Stimulated activated CD8-positive, alpha-beta memory T cell treated with anti-CD3 and anti-CD28 coated beads, Interleukin-15, amount 100 ng/mL, for 1 hour (primary cell): Measurements from ENCODE around the gene RBM20.
"Not testable (repeated sequence)": the region's sequence is repeated elsewhere in the genome, so short reads cannot be mapped to it uniquely, and the experiment has no call there.

Experiments
- DNase-seq: peaks from one replicate; pipeline ENCODE4 v3.0.0-alpha.2; 2020; ENCODE audit warnings: low read depth

RBM20 gene

DNA sequence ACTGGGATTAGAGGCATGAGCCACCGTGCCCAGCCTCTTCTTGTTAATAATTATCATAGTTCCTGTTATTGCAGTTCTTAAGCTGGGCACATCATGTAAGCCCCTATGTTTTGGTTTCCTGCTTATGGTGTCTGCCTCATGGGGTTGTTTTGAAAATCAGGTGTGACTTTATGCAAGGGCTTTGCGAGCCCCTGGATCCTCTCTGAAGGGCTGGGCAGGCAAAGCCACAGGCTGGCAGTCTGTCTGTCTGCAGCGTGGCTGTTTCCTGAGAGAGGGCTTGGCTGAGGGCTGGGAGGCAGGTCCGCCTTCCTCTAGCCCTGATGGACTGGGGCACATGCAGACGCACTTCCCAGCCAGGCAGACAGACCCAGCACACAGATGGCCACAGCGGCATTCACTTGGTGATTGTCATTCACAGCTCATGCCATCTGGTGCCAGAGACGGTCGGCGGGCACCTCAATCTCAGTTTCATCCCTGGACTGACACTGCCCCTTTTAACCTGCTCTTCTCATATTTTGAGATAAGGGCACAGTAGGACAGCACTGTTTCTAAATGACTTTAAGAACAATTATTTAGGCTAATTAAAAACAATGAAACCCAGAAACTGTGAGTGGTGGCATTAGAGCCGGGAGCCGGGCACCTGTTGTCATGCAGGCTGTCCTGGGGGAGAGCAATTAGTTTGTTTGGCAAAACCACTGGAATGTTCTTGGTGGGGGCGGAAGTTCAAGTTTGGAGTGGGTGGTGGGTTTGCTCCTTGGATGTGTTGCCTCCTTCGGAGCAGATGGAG is 35.5 kb downstream of the RBM20 start:
- no peak for DNase-seq

DNA sequence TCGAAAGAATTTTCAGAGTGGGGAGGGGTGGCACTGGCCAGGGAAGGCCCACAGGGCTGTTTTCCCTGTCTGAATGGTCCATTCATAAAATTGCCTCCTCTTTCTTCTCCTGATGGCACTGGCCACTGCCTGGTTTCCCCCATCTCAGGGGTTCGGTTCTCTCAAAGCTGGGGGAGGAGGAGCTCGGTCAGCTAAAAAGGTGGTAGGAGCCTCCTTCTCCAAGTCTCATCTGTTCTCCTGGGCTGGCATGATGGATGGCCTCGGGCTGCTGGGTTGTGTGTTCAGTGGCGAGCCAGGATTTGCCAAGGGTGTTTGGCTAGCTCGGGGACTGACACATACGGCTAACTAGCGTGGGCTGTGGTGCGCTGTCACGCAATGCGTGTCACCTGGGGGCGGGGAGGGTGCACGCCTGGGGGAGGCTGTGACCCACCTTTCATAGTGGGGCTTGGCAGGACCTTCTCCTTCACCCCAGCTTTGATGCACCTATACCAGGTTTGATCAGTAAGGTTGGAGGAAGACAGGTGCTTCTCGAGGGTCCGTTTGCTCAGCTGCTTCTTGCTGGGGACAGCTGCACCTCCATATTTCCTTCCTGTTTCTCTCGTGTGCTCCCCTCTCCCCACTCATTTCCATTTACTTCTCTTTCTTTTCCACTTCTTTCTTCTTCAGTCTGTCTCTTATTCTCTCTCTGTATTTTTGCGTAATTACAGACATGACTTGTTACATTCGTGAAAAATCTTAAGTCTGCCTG is 36.3 kb downstream of the RBM20 start:
- no peak for DNase-seq

DNA sequence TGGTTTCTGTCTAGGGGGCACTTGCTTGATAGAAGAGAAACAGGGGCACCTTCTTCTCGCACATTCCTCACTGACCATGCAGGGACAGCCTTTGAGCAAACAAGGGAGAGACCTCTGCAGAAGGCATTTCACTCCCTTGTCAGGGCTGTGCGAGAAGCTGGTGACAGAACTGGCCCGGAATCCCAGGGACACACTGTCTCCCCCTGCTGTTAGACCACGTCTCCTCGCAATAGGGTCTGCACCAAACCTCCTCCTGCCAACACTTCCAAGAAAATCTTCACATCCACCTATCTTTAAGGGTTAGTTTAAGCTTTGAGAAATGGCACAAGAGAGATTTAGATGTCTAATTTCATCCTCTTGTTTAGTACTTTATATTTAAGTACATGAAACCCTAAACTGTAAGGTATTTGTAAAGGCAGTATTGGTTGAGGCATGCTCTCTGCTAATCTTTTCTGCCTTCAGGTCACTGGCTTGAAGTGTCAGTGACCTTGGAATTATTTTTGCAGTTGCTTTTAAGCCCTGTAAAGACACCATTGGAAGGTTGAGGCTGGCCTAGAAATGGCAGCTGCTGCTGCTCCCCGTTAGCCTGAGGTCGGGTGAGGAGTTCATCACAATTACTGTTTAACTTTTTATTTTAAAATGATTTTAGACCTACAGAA is 37.0 kb downstream of the RBM20 start:
- no peak for DNase-seq

DNA sequence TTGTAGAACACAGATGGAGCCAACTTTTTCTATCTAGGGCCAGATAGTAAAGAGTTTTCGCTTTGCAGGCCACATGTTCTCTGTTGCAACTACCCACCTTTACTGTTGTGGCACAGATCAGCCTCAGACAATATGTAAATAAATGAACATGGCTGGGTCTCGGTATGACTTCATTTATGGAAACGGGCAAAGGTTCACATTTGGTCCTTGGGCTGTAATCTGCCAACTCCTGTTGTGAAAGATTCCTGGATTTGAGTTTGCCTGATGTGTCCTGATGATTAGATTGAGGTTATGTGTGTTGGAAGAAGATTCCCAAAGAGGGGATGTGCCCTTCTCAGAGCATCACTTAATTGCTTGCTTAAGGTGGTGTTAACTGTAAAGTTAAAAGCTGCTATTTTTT is 38.2 kb downstream of the RBM20 start:
- DNase-seq: no peak

DNA sequence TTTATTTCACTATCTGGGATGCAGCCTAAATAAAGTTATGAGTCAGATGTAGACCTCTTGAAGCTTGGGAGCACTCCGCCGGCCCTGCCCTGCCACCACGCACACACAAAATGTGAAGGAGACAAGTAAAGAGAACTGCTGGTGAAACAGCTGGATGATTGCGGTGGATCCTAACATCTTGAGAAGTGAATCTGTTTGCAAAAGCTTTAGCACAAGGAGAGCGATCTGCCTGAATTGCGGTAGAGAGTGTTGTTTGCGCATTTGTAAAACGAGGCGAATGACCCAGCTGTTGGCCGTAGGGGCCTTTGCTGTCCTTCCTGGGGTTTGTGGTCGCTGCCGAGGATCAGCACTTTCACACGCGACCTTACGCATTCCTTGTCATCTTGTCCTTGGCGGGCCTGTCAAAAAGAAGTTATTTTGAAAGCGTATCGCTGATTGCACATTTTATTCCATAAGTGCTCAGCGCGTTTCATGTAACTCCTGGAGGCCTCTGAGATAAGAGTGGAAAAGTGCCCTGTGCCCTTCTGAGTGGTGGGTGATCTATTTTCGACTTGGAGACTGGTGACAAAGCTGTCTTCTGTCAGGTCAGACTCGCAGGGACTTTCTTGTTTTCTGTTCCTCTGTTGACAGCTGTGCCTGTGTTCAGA is 40.8 kb downstream of the RBM20 start:
- no peak for DNase-seq

DNA sequence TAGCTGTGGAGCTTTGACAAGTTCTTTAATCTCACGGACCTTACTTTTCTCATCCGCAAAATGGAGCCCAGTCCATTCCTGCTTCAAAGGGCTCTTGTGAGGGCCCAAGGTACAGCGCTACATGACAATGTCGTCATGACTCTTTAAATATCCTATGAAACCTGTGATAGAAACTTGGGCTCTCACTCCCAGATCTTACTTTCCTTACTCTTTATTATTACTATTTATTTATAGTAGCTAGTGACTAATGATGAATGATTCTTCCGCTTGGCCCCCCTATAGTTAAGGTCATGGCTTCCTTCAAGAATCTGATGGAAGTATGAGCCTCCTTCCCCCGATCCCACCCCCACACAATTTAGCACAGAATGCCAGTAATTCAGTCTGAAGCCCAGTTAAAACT is 41.9 kb downstream of the RBM20 start:
- no peak for DNase-seq

DNA sequence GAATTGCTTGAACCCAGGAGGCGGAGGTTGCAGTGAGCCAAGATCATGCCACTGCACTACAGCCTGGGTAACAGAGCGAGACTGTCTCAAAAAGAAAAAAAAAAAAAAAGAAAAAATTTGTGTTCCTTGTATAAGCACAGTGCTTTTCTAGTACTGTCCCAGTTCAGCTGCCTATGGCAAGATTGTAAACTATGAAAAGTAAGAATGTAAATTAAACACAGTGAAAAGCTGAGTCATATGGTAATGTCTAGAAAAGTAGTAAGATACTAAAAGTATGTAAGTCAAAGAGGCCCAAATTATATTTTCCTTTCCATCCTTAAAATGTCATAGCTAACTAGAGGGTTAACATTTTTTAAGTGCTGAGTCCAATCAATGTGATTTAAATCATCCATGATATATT is 42.8 kb downstream of the RBM20 start:
- no peak for DNase-seq

DNA sequence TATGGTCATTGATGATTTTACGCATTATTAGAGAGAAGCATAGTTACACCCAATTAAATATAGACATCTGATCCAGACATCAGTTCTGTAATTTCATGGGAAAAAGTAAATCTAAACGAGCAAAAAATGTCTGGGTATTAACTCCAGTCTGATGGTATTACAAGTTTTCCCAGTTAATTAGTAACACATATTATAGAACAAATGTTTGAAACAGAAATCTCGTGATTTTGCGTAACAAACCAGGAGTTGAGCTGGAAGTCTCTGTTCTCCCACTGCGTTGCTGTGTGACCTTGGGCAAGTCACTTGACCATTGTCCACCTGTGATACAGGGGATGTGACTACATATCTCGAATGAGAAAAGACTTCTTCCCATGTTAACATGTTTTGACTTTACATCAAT is 43.3 kb downstream of the RBM20 start:
- no peak for DNase-seq

DNA sequence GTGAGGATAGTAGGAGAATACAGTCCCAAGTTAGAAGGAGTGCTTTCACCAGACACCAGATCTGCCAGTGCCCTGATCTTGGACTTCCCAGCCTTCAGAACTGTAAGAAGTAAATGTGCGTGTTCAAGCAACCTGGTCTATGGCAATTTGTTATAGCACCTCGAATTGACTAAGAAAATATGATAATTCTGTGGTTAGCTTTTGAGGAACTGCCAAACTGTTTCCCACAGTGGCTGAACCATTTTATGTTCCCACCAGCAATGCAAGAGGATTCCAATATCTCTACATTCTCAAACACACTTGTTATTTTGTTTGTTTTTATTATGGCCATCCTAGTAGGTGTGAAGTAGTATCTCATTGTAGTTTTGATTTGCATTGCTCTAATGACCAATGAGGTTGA is 47.0 kb downstream of the RBM20 start:
- no peak for DNase-seq

DNA sequence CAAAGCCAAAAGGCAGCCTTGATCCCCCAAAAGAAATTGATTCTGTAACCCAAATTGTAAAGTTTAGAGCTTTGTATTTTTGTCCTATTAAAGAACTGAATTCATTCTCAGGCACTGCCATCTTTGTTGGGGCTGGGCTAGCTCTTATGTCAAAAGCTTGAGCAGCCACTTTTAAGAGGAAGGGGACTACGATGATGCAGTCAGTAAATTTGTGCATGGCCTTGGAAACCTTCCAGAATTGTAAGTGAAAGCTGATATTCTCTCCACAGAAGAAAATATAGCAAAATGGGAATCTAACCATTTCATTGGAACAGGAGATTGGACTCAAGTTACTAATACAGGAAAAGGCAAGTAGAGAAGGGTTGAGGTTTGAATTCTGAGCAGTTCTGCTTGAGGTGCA is 50.1 kb downstream of the RBM20 start:
- DNase-seq: no peak

DNA sequence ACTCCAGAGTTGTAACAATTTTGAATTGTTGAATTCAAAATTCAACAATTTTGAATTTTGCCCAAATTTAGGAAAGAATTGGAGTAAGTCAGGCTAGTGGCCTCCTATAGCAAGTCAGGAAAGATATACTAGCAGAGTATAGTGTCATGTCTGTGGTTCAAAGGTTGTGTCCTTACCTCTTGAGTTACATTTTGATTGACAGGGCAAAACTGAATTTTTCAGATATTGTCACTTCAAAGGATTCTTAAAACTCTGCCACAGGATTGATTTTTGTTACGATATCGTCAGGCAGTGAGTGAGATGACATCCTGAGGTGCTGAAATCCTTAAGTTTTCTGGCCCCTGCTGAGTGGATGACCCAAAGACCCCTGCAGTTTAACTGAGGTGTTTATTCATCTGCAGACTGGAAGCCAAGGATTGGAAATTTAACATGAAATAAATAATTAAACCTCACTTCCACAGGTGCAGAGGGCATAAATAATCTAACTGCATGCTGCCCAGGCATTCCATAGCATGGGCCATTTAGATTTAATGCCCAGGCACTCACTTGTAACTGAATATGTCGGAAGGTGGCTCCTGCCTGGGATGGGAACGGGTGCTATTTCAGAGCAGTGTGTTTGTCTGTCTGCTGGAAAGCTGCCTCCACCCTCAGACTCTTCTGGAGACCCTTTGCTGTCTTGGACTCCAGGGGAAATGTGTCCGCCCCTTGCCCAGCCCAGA is 50.8 kb downstream of the RBM20 start:
- no peak for DNase-seq

DNA sequence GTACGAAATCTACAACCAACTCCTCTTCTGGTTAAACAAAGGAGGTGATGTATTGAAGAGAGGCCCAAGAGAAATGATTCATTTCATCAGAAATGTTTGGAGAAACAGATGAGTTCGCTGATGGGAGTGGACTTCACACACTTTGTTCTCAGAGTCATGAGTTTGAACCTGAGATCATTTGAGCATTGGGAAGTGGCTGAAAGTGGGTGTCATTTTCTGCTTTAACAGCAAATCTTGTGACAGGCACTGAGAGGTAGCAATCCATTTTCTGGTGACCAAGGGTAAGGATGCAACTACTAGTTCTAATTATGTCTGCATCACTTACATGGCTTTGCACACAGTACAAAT is 51.4 kb downstream of the RBM20 start:
- no peak for DNase-seq

DNA sequence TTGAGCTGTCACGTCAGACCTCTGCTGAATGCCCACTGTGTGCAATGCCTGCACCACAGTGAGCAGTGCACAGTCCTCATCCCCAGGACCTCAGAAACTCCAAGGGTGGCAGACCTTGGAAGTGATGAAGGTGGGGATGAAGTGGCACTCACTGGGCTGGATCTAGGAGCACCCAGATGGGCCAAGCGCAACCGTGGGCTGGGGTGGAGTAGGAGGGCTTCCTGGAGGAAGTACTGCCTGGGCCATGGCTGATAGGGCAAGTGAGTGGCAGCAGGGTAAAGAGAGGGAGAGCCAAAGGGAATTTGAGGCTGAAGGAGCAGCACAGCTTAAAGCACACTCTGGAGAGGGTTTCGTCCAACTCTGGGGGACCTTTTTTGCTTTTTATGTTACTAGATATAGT is 52.3 kb downstream of the RBM20 start:
- no peak for DNase-seq

DNA sequence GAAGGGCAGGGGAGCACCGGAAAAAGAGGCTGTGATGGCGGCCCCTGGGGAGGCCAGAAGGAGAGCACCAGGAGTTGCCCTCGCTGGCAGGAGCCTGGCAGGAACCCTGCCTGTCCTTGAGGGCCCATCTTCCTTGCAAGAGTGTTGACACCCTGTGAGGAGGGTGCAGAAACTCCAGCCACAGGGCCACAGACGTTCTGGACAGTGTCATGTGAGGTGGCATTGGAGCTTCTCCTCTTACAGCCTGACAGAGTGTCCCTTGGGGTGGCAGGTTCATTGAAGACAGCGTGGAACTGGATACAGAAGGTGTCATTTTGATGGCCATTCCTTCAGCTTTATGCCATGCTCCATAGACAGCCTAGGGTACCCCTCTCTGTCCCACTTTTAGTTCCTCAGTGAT is 54.2 kb downstream of the RBM20 start:
- no peak for DNase-seq

DNA sequence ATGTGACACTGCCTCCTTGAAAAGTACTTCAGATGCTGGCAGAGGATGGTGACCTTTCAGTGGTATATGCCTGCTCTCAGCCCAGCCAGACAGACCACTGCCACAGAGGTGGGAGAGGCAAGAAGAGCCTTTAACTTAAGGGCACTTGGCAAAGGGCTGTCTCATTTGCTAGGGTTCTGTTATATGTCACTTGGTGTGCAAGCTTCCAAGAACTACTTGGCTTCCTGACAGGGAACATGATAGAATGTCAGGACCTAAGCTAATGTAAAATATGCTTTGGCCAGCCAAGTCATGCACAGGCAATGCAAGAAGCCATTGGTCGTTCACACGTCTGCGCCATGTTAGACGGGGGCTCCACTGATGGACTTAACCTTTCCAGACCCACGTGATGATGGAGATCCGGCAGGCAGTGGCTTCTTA is 54.7 kb downstream of the RBM20 start:
- DNase-seq: no peak

DNA sequence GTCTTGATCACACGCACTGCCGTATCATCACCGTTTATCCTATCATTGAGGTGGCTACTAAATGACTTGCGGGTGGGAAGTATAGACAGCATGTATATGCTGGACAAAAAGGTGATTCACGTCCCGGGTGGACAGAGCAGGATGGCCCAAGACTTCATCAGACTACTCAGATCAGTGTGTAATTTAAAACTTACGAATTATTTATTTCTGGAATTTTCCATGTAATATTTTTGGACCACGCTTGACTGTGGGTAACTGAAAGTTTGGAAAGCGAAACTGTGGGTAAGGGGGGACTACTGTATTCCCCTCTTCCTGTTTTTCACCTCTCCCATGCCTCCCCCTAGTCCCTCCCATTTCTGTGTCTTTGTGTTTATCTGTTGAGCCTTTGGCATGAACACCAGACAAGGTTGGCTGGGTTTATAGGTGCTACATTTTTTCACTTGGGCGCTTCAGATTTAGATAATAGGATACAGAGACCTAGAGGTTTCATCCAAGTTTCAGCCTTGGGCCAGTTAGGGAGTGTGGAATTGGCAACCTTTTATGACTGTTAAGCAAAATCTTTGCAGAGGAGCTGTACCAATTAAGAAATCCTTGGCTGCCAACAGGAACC is 55.8 kb downstream of the RBM20 start:
- no peak for DNase-seq

DNA sequence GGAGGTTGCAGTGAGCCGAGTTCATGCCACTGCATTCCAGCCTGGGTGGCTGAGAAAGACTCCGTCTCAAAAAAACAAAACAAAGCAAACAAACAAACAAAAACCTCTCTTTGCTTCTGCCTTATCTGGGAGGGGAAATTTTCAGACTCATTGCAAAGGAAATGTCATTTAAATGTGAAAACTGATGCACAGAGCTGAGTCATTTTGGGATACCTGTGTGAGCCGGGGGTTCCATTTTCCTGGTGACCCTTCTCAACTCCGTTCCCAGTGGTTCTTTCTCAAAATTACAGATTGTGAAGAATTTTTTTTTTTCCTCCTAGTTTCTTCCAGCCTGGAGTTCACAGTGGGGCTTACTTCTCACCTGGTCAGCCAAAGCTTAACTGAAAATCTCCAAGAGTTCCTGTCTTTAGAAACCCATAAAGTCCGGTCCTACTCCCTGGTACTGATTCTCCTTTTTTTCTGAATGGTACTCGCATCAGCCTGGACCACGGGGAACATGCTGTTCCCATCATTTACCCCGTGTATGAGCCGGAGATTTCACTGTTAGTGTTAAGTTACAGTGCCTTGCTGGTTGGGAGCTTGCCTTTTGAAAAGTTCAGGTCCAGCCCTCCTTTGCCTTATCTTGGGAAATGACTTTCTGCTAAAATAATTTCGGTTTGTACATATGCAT is 56.9 kb downstream of the RBM20 start:
- no peak for DNase-seq

DNA sequence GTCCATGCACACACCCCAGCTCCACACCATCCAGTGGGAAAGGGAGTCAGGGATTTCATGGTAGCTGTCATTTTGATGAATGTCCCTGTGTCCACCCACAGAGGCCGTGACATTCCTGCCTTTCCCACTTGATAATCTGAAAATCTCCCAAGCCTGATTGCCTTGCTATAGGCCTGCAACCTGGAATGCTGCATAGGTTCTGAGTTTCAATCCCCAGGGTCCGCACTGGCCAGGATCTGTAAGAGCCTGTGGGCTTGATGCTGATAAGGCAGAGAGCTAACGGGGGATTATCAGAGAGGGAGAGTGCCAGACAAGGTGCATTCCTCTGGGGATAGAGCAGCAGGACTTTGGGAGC is 57.5 kb downstream of the RBM20 start:
- no peak for DNase-seq

DNA sequence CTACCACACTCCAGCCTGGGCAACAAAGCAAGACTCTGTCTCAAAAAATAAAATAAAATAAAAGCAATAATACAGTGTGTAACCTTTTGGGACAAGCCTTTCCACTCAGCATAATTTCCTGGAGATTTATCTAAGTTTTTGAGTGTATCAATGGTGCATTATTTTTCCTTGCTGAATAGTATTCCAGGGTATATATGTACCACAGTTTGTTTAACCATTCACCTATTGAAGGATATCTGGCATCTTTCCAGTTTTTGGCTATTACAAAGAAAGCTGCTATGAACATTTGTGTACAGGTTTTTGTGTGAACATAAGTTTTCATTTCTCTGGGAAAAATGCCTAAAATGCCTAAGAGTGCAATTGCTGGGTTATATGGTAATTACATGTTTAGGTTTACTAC is 59.9 kb downstream of the RBM20 start:
- DNase-seq: no peak

DNA sequence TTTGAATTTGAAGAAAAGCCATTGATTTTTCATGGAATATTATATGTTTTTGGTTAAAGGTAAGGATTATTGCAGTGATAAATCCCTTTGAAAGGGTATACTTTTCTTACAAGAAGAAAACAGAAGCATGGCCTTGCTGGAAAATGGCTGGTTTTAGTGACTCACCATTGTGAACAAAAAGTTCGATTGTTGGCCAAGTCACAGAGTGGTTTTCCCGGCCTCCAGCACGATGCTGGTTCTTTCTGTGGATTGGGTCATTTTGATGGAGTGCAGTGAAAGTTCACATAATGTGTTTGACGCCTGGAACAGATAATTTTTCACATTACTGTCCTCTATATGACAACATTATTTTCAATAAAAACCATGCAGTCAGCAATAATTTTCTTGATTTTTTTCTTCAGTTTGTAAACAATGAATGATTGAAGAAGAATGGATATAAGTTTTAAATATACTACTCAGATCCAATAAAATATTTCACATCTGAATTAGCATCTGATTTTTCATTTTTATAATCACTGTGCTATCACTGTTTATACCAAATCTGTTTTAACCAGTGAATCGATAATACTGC is 60.9 kb downstream of the RBM20 start:
- no peak for DNase-seq

DNA sequence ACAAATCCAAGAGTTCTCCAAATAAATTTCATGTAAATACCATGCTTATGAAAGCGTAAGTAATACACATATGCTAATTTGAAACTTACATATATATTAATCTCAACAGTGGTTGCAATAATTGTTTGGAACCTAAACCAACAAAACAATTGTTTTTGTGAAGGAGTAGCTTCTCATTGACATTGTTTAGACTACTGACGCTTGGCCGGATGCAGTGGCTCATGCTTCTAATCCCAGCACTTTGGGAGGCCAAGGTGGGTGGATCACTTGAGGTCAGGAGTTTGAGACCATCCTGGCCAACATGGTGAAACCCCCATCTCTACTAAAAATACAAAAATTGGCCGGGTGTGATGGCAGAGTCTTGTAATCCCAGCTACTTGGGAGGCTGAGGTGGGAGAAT is 61.5 kb downstream of the RBM20 start:
- DNase-seq: not testable (repeated sequence)
